Neural cell (in vitro differentiated cells): ENCODE results near the gene OST4.

Experiments
- EP300 ChIP-seq: fragments of 450-650 bp; conservative IDR thresholded peaks from 2 replicates; pipeline ENCODE4 v1.6.1; 2014; ENCODE audit warnings: antibody characterized with exemption, mild to moderate bottlenecking, moderate library complexity; ENCODE audit not compliant: poor library complexity, severe bottlenecking
- MXI1 ChIP-seq: fragments of 450-650 bp; conservative IDR thresholded peaks from 2 replicates; pipeline ENCODE4 v1.6.1; 2014; ENCODE audit warnings: antibody characterized with exemption, mild to moderate bottlenecking; ENCODE audit not compliant: poor library complexity, severe bottlenecking
- SMC3 ChIP-seq: fragments of 450-650 bp; conservative IDR thresholded peaks from 2 replicates; pipeline ENCODE4 v1.6.1; 2014; ENCODE audit warnings: antibody characterized with exemption, mild to moderate bottlenecking, moderate library complexity; ENCODE audit not compliant: poor library complexity
- TAF1 ChIP-seq: IDR thresholded peaks from 2 replicates; pipeline ENCODE4 v1.6.1; 2012; ENCODE audit warnings: low read depth
- TF ChIP-seq, protein P1 (sequence below): fragments of 450-650 bp; IDR thresholded peaks from 2 replicates; pipeline ENCODE4 v1.5.1; 2014; ENCODE audit warnings: antibody characterized with exemption, mild to moderate bottlenecking, moderate library complexity; ENCODE audit not compliant: poor library complexity, severe bottlenecking
- TF ChIP-seq, protein P2 (sequence below): IDR thresholded peaks from 2 replicates; pipeline ENCODE4 v1.6.1; 2012; ENCODE audit warnings: borderline replicate concordance

DNA sequence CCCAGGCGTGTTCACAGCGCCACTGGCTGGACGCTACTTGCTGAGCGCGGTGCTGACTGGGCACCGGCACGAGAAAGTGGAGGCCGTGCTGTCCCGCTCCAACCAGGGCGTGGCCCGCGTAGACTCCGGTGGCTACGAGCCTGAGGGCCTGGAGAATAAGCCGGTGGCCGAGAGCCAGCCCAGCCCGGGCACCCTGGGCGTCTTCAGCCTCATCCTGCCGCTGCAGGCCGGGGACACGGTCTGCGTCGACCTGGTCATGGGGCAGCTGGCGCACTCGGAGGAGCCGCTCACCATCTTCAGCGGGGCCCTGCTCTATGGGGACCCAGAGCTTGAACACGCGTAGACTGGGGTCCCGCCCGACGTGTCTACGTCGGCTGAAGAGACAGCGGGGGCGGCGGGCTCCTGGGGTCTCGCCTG, 14.2 kb upstream of the OST4 start:
- TF ChIP-seq, protein P1, sequence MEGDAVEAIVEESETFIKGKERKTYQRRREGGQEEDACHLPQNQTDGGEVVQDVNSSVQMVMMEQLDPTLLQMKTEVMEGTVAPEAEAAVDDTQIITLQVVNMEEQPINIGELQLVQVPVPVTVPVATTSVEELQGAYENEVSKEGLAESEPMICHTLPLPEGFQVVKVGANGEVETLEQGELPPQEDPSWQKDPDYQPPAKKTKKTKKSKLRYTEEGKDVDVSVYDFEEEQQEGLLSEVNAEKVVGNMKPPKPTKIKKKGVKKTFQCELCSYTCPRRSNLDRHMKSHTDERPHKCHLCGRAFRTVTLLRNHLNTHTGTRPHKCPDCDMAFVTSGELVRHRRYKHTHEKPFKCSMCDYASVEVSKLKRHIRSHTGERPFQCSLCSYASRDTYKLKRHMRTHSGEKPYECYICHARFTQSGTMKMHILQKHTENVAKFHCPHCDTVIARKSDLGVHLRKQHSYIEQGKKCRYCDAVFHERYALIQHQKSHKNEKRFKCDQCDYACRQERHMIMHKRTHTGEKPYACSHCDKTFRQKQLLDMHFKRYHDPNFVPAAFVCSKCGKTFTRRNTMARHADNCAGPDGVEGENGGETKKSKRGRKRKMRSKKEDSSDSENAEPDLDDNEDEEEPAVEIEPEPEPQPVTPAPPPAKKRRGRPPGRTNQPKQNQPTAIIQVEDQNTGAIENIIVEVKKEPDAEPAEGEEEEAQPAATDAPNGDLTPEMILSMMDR, result no peak
- TF ChIP-seq EP300 (no peak), SMC3 (no peak), TAF1 (no peak), MXI1 (no peak)
- TF ChIP-seq, protein P2, sequence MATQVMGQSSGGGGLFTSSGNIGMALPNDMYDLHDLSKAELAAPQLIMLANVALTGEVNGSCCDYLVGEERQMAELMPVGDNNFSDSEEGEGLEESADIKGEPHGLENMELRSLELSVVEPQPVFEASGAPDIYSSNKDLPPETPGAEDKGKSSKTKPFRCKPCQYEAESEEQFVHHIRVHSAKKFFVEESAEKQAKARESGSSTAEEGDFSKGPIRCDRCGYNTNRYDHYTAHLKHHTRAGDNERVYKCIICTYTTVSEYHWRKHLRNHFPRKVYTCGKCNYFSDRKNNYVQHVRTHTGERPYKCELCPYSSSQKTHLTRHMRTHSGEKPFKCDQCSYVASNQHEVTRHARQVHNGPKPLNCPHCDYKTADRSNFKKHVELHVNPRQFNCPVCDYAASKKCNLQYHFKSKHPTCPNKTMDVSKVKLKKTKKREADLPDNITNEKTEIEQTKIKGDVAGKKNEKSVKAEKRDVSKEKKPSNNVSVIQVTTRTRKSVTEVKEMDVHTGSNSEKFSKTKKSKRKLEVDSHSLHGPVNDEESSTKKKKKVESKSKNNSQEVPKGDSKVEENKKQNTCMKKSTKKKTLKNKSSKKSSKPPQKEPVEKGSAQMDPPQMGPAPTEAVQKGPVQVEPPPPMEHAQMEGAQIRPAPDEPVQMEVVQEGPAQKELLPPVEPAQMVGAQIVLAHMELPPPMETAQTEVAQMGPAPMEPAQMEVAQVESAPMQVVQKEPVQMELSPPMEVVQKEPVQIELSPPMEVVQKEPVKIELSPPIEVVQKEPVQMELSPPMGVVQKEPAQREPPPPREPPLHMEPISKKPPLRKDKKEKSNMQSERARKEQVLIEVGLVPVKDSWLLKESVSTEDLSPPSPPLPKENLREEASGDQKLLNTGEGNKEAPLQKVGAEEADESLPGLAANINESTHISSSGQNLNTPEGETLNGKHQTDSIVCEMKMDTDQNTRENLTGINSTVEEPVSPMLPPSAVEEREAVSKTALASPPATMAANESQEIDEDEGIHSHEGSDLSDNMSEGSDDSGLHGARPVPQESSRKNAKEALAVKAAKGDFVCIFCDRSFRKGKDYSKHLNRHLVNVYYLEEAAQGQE, result no peak
